GM12873 (cell line): Measurements from ENCODE around the gene OR8K5.

Experiments
- TF ChIP-seq, protein P1 (sequence below): IDR thresholded peaks from 2 replicates; pipeline ENCODE4 v1.5.1; 2012; ENCODE audit warnings: low read depth, mild to moderate bottlenecking, moderate library complexity, low read length, control low read depth; ENCODE audit not compliant: insufficient read depth; ENCODE audit errors: missing control alignments

OR8K5 gene, protein sequence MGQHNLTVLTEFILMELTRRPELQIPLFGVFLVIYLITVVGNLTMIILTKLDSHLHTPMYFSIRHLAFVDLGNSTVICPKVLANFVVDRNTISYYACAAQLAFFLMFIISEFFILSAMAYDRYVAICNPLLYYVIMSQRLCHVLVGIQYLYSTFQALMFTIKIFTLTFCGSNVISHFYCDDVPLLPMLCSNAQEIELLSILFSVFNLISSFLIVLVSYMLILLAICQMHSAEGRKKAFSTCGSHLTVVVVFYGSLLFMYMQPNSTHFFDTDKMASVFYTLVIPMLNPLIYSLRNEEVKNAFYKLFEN

DNA sequence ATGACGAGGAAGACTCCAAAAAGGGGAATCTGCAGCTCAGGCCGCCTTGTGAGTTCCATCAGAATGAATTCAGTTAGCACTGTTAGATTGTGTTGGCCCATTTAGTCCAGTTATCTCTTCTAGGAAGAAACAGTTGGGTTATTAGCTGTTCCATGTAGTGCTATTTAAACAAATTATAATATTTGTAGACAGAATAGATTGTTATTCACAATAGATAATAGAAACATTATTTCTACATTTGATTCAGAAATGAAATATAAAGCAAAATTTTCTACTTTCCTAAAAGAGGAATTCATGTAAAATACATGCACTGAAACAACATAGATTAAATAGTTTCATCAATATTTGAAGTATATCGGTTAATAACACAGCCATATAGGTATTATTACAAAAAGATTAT is at the start of gene OR8K5:
Gene OR8K5, minus strand, starts transcription at position 101 of the 400 bp plus-strand sequence. Its CDS starts 0 bp downstream, at position 101.
- TF ChIP-seq, protein P1, sequence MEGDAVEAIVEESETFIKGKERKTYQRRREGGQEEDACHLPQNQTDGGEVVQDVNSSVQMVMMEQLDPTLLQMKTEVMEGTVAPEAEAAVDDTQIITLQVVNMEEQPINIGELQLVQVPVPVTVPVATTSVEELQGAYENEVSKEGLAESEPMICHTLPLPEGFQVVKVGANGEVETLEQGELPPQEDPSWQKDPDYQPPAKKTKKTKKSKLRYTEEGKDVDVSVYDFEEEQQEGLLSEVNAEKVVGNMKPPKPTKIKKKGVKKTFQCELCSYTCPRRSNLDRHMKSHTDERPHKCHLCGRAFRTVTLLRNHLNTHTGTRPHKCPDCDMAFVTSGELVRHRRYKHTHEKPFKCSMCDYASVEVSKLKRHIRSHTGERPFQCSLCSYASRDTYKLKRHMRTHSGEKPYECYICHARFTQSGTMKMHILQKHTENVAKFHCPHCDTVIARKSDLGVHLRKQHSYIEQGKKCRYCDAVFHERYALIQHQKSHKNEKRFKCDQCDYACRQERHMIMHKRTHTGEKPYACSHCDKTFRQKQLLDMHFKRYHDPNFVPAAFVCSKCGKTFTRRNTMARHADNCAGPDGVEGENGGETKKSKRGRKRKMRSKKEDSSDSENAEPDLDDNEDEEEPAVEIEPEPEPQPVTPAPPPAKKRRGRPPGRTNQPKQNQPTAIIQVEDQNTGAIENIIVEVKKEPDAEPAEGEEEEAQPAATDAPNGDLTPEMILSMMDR, result no peak

DNA sequence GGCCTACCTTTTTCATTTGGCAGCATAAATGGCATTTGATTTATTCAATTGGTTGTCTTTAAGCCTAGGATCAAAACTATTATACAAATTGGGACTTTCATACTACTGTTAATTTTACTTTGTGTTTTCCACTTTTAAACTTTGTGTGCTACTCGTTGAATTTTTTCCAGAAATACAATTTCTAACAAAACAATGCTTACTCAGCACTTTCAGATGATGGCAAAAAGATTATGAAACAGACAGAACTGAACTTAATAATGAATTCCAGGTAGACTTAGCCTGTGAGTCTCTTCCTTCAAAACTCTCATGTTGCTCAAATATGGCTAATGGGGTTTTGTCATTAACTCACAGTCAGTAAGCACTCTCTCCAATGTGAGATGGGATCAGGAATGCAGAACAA is 47.7 kb upstream of the OR8K5 start:
- TF ChIP-seq, protein P1, result no peak

DNA sequence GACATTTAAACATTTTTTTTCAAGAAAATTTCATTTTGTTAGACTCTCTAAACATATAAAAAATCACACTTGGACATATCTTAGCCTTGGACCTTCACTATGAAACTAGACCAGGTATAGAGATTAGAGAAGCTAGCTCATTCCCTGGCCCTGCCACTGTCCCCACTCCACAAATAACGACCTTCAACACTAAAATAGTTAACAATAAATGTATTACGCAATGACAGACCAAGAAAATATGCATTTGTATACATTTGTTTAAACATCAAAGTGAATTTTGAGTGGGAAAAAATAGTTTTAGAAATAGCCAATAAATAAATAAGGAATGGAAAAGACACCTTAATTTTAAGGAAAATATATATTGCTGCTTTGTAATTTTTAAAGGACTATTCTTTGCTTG is 37.2 kb upstream of the OR8K5 start:
- TF ChIP-seq, protein P1, result no peak

DNA sequence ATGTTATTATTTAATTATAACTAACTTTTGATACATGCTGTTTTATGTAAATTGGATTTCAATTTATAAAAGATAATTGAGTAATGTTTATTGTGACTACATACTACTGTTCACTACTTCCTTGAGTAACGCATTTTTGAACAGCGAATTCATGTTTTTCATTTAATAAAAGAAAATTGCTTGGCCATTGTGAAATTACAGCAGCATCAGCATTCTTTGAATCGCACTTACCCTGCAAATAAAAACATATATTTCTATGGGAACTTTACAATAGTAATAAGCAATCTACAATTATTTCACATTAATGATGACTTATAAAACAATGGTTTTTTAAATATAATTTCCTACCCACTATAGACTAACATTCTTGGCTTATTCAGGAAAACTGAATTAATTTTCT is 36.6 kb upstream of the OR8K5 start:
- TF ChIP-seq, protein P1, result no peak

DNA sequence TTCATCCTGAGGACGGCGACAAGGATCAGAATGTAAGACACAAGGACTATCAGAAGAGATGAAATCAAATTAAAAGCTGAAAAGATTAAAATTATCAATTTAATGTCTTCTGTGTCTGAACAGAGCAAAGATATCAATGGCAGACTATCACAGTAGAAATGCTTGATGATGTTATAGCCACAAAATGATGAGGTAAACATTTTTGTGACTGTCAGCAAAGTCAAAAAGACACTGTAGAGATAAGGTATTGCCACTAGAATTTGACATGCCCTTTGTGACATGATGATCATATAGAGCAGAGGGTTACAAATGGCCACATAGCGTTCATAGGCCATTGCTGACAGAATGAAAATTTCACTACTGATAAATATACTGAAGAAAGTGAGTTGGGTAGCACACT is 28.5 kb upstream of the OR8K5 start:
- TF ChIP-seq, protein P1, result no peak

DNA sequence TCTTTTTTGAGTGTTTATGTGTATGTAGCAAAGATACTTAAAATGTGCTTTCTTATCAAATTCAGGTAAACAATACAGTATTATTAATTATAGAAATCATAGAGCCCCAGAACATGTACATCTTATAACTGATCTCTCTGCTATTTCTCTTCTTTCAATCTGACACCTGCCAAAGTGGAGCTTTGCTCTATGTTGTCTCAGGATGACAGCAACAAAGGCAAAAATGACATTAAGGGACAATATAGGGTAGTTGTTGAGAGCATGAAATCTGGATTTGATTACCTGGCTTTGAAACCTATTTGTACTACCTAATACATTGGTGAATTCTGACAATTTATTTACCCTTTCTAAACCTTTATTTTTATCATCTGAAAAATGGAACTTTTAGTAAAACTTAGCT is 23.3 kb upstream of the OR8K5 start:
- TF ChIP-seq, protein P1, result no peak

DNA sequence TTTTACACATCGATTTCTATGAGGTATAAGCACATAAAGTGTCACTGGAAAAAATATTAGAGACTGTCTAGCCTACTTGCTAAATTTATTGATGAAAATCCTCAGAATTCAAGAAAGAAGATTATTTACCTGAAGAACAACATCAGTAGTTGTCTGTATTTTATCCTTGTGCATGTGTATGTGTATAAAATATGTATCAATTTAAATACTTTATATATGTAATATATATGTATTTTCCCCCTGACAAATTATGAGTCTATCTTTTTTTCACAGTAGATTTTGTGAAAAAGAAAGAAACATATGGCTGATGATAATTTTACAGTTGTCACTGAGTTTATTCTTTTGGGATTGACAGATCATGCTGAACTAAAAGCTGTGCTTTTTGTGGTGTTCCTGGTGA is 16.2 kb upstream of the OR8K5 start, which contains the start of gene OR5J2:
Gene OR5J2, plus strand, starts transcription at position 301 of the 400 bp plus-strand sequence. Its CDS starts 0 bp downstream, at position 301.
- TF ChIP-seq, protein P1, result no peak
